ENCODE results near the gene FAM98A.

DNA sequence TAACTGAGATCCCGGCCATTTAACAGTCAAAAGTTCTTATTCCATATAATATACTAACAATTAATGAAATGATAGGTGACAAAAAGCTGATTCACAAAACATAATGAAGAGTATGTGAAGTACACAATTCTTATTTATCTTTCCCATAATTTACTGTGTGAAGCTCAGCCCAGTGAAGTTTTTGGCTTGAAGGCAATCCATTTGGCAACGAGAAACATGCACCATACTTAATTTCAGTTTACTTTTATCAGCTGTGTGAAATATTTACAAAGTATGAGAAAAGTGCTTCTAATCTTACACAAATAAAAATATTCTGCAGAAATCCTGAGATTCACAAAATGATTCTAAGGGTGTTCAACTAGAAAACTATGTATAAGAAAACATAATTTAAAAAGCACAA, 12.3 kb downstream of the FAM98A start:
- TF ChIP-seq, protein P1, sequence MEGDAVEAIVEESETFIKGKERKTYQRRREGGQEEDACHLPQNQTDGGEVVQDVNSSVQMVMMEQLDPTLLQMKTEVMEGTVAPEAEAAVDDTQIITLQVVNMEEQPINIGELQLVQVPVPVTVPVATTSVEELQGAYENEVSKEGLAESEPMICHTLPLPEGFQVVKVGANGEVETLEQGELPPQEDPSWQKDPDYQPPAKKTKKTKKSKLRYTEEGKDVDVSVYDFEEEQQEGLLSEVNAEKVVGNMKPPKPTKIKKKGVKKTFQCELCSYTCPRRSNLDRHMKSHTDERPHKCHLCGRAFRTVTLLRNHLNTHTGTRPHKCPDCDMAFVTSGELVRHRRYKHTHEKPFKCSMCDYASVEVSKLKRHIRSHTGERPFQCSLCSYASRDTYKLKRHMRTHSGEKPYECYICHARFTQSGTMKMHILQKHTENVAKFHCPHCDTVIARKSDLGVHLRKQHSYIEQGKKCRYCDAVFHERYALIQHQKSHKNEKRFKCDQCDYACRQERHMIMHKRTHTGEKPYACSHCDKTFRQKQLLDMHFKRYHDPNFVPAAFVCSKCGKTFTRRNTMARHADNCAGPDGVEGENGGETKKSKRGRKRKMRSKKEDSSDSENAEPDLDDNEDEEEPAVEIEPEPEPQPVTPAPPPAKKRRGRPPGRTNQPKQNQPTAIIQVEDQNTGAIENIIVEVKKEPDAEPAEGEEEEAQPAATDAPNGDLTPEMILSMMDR (IDR thresholded peaks at IDR 0.05) = no peak
- TF ChIP-seq POLR2A (IDR thresholded peaks at IDR 0.05) = no peak

Measured in right lobe of liver (tissue), 4 donors.